HepG2 (cell line): Measurements from ENCODE around the gene EEPD1. TPM values are rescaled to one million over a fixed set of nuclear protein-coding genes. Genes with fewer than 3 reads are reported as not detected.
A peak's percentile ranks its signal among the peaks of the same experiment; 100 is the strongest.

Experiments
- ATF4 ChIP-seq, 2 experiments: fragments of 450-650 bp in 1 of 2; sonication (generic) in 1 of 2; formaldehyde crosslinking; IDR thresholded peaks; 2 replicates each; pipeline versions ENCODE4 v1.5.0 to v1.8.0; 2020 to 2022; ENCODE audit warnings: mild to moderate bottlenecking in 1 of 2, missing genetic modification reagents in 1 of 2
- ATF7-NPFF ChIP-seq: sonication (generic); formaldehyde crosslinking; IDR thresholded peaks from 2 replicates; pipeline ENCODE4 v1.8.1; 2023; ENCODE audit warnings: mild to moderate bottlenecking, low read depth, missing genetic modification reagents, moderate library complexity
- DNMT1 ChIP-seq: sonication (generic); formaldehyde crosslinking; IDR thresholded peaks from 2 replicates; pipeline ENCODE4 v1.5.1; 2020; ENCODE audit warnings: mild to moderate bottlenecking, missing genetic modification reagents
- DRAP1 ChIP-seq: IDR thresholded peaks from 2 replicates; pipeline ENCODE4 v1.6.1; 2016; ENCODE audit warnings: missing genetic modification reagents, missing compliant biosample characterization
- FOXJ3 ChIP-seq: sonication (generic); formaldehyde crosslinking; IDR thresholded peaks from 2 replicates; pipeline ENCODE4 v1.4.0; 2020; ENCODE audit warnings: missing genetic modification reagents, mild to moderate bottlenecking, borderline replicate concordance
- GPBP1L1 ChIP-seq: sonication (generic); formaldehyde crosslinking; IDR thresholded peaks from 2 replicates; pipeline ENCODE4 v1.5.0; 2020; ENCODE audit warnings: mild to moderate bottlenecking, missing genetic modification reagents
- JDP2 ChIP-seq: sonication (generic); formaldehyde crosslinking; IDR thresholded peaks from 2 replicates; pipeline ENCODE4 v1.8.1; 2022; ENCODE audit warnings: missing genetic modification reagents, borderline replicate concordance
- JUNB ChIP-seq: sonication (generic); formaldehyde crosslinking; IDR thresholded peaks from 2 replicates; pipeline ENCODE4 v1.8.0; 2022; ENCODE audit warnings: missing genetic modification reagents, mild to moderate bottlenecking, borderline replicate concordance
- NCOA2 ChIP-seq: sonication (generic); formaldehyde crosslinking; IDR thresholded peaks from 2 replicates; pipeline ENCODE4 v1.8.0; 2022; ENCODE audit warnings: inconsistent platforms
- RFX5 ChIP-seq: IDR thresholded peaks from 2 replicates; pipeline ENCODE4 v1.6.1; 2011; ENCODE audit warnings: low read depth, low read length, improper control_type of control experiment
- SIX4 ChIP-seq: sonication (generic); formaldehyde crosslinking; IDR thresholded peaks from 2 replicates; pipeline ENCODE4 v1.4.0; 2020; ENCODE audit warnings: missing genetic modification reagents
- SKI ChIP-seq: fragments of 450-650 bp; IDR thresholded peaks from one replicate; pipeline ENCODE4 v1.6.1; 2018; ENCODE audit warnings: mild to moderate bottlenecking; ENCODE audit not compliant: partially characterized antibody
- SP140L ChIP-seq: sonication (generic); formaldehyde crosslinking; IDR thresholded peaks from 2 replicates; pipeline ENCODE4 v1.4.0; 2020; ENCODE audit warnings: missing genetic modification reagents, borderline replicate concordance
- THAP8 ChIP-seq: sonication (generic); formaldehyde crosslinking; IDR thresholded peaks from 2 replicates; pipeline ENCODE4 v1.5.1; 2020; ENCODE audit warnings: missing genetic modification reagents, mild to moderate bottlenecking, borderline replicate concordance
- ZFP62 ChIP-seq: sonication (generic); formaldehyde crosslinking; IDR thresholded peaks from 2 replicates; pipeline ENCODE4 v1.4.0; 2020; ENCODE audit warnings: missing genetic modification reagents
- ZFP91 ChIP-seq: sonication (generic); formaldehyde crosslinking; IDR thresholded peaks from 2 replicates; pipeline ENCODE4 v1.9.0; 2022; ENCODE audit warnings: missing genetic modification reagents, mild to moderate bottlenecking, borderline replicate concordance
- ZNF138 ChIP-seq: sonication (generic); formaldehyde crosslinking; IDR thresholded peaks from 2 replicates; pipeline ENCODE4 v1.5.0; 2020; ENCODE audit warnings: mild to moderate bottlenecking, low read depth, missing genetic modification reagents
- ZNF180 ChIP-seq: sonication (generic); formaldehyde crosslinking; IDR thresholded peaks from 2 replicates; pipeline ENCODE4 v1.4.0; 2020; ENCODE audit warnings: low read depth, missing genetic modification reagents, borderline replicate concordance
- ZNF512 ChIP-seq: sonication (generic); formaldehyde crosslinking; IDR thresholded peaks from 2 replicates; pipeline ENCODE4 v1.4.0; 2020; ENCODE audit warnings: mild to moderate bottlenecking, missing genetic modification reagents
- ZNF549 ChIP-seq: sonication (generic); formaldehyde crosslinking; IDR thresholded peaks from 2 replicates; pipeline ENCODE4 v1.5.0; 2020; ENCODE audit warnings: missing genetic modification reagents
- polyA plus RNA-seq, 8 experiments: library from polyadenylated mRNA; depleted of rRNA in 3 of 8; stranded (reverse) in 7 of 8; unstranded in 1 of 8; fragments of >200 nt; fragmentation: Illumina TruSeq in 4 of 8; extraction: Trizol in 4 of 8; gene quantifications; 2 replicates each; pipeline versions ENCODE4 v1.2.1 to v1.2.3, GENCODE V29; 2011 to 2016; ENCODE audit warnings: low read depth in 4 of 8, missing spikeins in 1 of 8, mixed read lengths in 1 of 8; ENCODE audit not compliant: insufficient read depth in 1 of 8
- total RNA-seq, 5 experiments: library from RNA; depleted of rRNA; stranded (reverse); fragments of >200 nt; fragmentation: Illumina TruSeq; extraction: Trizol; gene quantifications; 2 replicates each; pipeline ENCODE4 v1.2.3, GENCODE V29; 2016; ENCODE audit warnings: low read depth in 1 of 5

EEPD1 gene
- total and polyA plus RNA-seq, 2 of the 13 experiments (the other 11 are each of a cell fraction or from before 2014, with no cell fraction given): 10.1 to 16.4 TPM

- TF ChIP-seq ATF7-NPFF: no peak
- TF ChIP-seq ZNF180 (CRISPR knock-in tag): no peak
- TF ChIP-seq FOXJ3 (CRISPR knock-in tag): no peak; the same call in 1 of the 2 replicates
- no peak for TF ChIP-seq ZNF549 (CRISPR knock-in tag)
- 0 out of 2 replicates have a peak, but pooled peaks have one; percentile 28 for TF ChIP-seq SIX4
- TF ChIP-seq ATF4 (CRISPR knock-in tag; IDR thresholded peaks at IDR 0.05): peak in 1 of 2 experiments; percentile 47; a peak in 1 of 4 replicates
- TF ChIP-seq THAP8 (CRISPR knock-in tag): no peak
- TF ChIP-seq JUNB (CRISPR knock-in tag): no peak
- peak; percentile 37 for TF ChIP-seq ZFP91 (CRISPR knock-in tag)
- TF ChIP-seq ZNF512: no peak
- TF ChIP-seq ZFP62 (CRISPR knock-in tag): no peak
- TF ChIP-seq NCOA2 (CRISPR knock-in tag): 0 out of 2 replicates have a peak, but pooled peaks have one; percentile 28
- no peak for TF ChIP-seq RFX5
- no peak for TF ChIP-seq ZNF138 (CRISPR knock-in tag)
- no peak for TF ChIP-seq SP140L (CRISPR knock-in tag)
- peak; percentile 84 for TF ChIP-seq SKI
- TF ChIP-seq DNMT1 (CRISPR knock-in tag): no peak
- TF ChIP-seq GPBP1L1: no peak
- TF ChIP-seq DRAP1: no peak
- no peak for TF ChIP-seq JDP2 (CRISPR knock-in tag)
Measured at GRCh38 chr7:36272567-36273269, 119.7 kb downstream of the EEPD1 start (continued).
